HG03439 (cell line): ENCODE results near the gene ICA1.
"Not testable (repeated sequence)": the region's sequence is repeated elsewhere in the genome, so short reads cannot be mapped to it uniquely, and the experiment has no call there.

Source experiments
- ATAC-seq: cut with Tn5 transposase; IDR thresholded peaks from one replicate; pipeline ENCODE4 v1.9.1; 2021; ENCODE audit warnings: mild to moderate bottlenecking, moderate library complexity; ENCODE audit not compliant: unreplicated experiment

The ICA1 gene

GRCh38 chr7:8271960-8272359 lies 10.0 kb upstream of the ICA1 start:
- ATAC-seq, result no peak

- ATAC-seq, result no peak
These were observed 1.1 kb upstream of the ICA1 start for GRCh38 chr7:8263048-8263447.

GRCh38 chr7:8260871-8261694 lies 884 bp downstream of the ICA1 start:
- peak; percentile 32 for ATAC-seq

GRCh38 chr7:8259586-8260222 lies 2.3 kb downstream of the ICA1 start:
- no peak for ATAC-seq

- ATAC-seq, result no peak
These were observed 3.2 kb downstream of the ICA1 start for GRCh38 chr7:8258734-8259133.

- ATAC-seq, result no peak
These were observed 3.8 kb downstream of the ICA1 start for GRCh38 chr7:8258166-8258565.

GRCh38 chr7:8255680-8256655 lies 6.0 kb downstream of the ICA1 start:
- ATAC-seq, result no peak

- ATAC-seq, result no peak
These were observed 7.3 kb downstream of the ICA1 start for GRCh38 chr7:8254667-8255066.

GRCh38 chr7:8254215-8254614 lies 7.8 kb downstream of the ICA1 start:
- ATAC-seq, result no peak

GRCh38 chr7:8251195-8251594 lies 10.8 kb downstream of the ICA1 start:
- ATAC-seq, result no peak

- no peak for ATAC-seq
These were observed 11.4 kb downstream of the ICA1 start for GRCh38 chr7:8250547-8250946.

GRCh38 chr7:8249121-8249520 lies 12.8 kb downstream of the ICA1 start:
- ATAC-seq, result no peak

GRCh38 chr7:8246020-8246419 lies 15.9 kb downstream of the ICA1 start:
- ATAC-seq, result no peak

GRCh38 chr7:8245032-8245431 lies 16.9 kb downstream of the ICA1 start:
- ATAC-seq, result not testable (repeated sequence)

- not testable (repeated sequence) for ATAC-seq
These were observed 18.9 kb downstream of the ICA1 start for GRCh38 chr7:8243059-8243458.

GRCh38 chr7:8239702-8240362 lies 22.1 kb downstream of the ICA1 start:
- not testable (repeated sequence) for ATAC-seq

GRCh38 chr7:8236780-8237407 lies 25.1 kb downstream of the ICA1 start:
- ATAC-seq, result no peak

GRCh38 chr7:8232999-8233847 lies 28.7 kb downstream of the ICA1 start:
- peak; percentile 66 for ATAC-seq

GRCh38 chr7:8229927-8230326 lies 32.0 kb downstream of the ICA1 start:
- ATAC-seq, result no peak
